SK-N-SH treated with all-trans-retinoic acid at 6 μM for 48 hours (cell line): ENCODE data around the gene ZNF646.

Experiments
- ATAC-seq: fragments of 200-7000 bp; cut with Tn5 transposase; 3 replicates; pipeline ENCODE4 v1.9.1; 2020; ENCODE audit warnings: mild to moderate bottlenecking, moderate library complexity
- ARNTL ChIP-seq: fragments of 450-650 bp; formaldehyde crosslinking; IDR thresholded peaks from 2 replicates; pipeline ENCODE4 v1.5.0; 2020; ENCODE audit warnings: low read depth, mild to moderate bottlenecking, moderate library complexity, borderline replicate concordance
- BACH2 ChIP-seq: fragments of 250-450 bp; sonication (Bioruptor Pico); IDR thresholded peaks from 2 replicates; pipeline ENCODE4 v1.9.0; 2021; ENCODE audit warnings: mild to moderate bottlenecking, borderline replicate concordance
- CSDC2 ChIP-seq: fragments of 250-450 bp; sonication (Bioruptor Pico); IDR thresholded peaks from 2 replicates; pipeline ENCODE4 v1.5.0; 2020; ENCODE audit warnings: mild to moderate bottlenecking, moderate library complexity
- ESRRG ChIP-seq: fragments of 250-450 bp; sonication (Bioruptor Pico); IDR thresholded peaks from 2 replicates; pipeline ENCODE4 v1.6.1; 2021; ENCODE audit warnings: mild to moderate bottlenecking
- GLIS3 ChIP-seq: fragments of 250-450 bp; sonication (Bioruptor Pico); IDR thresholded peaks from 2 replicates; pipeline ENCODE4 v1.5.0; 2020; ENCODE audit warnings: mild to moderate bottlenecking, moderate library complexity
- ISL1 ChIP-seq: fragments of 250-450 bp; sonication (Bioruptor Pico); IDR thresholded peaks from 2 replicates; pipeline ENCODE4 v2.1.2; 2022; ENCODE audit warnings: mild to moderate bottlenecking, moderate library complexity
- OSR1 ChIP-seq: fragments of 250-450 bp; sonication (Bioruptor Pico); IDR thresholded peaks from 2 replicates; pipeline ENCODE4 v1.8.0; 2022; ENCODE audit warnings: moderate library complexity, mild to moderate bottlenecking, inconsistent platforms
- RARB ChIP-seq: fragments of 250-450 bp; sonication (Bioruptor Pico); IDR thresholded peaks from 2 replicates; pipeline ENCODE4 v1.8.0; 2021; ENCODE audit warnings: mild to moderate bottlenecking, moderate library complexity
- TCF4 ChIP-seq: fragments of 250-450 bp; sonication (Bioruptor Pico); IDR thresholded peaks from 2 replicates; pipeline ENCODE4 v1.8.0; 2021; ENCODE audit warnings: mild to moderate bottlenecking, moderate library complexity, borderline replicate concordance
- TOX ChIP-seq: fragments of 250-450 bp; sonication (Bioruptor Pico); IDR thresholded peaks from 2 replicates; pipeline ENCODE4 v1.8.0; 2021; ENCODE audit warnings: mild to moderate bottlenecking, moderate library complexity, borderline replicate concordance
- ZC3H10 ChIP-seq: fragments of 250-450 bp; sonication (Bioruptor Pico); IDR thresholded peaks from 2 replicates; pipeline ENCODE4 v1.5.1; 2021; ENCODE audit warnings: mild to moderate bottlenecking, moderate library complexity
- ZFP30 ChIP-seq: fragments of 450-650 bp; formaldehyde crosslinking; IDR thresholded peaks from 2 replicates; pipeline ENCODE4 v1.5.0; 2022; ENCODE audit warnings: mild to moderate bottlenecking, moderate library complexity
- ZNF565 ChIP-seq: fragments of 450-650 bp; formaldehyde crosslinking; conservative IDR thresholded peaks from 2 replicates; pipeline ENCODE4 v1.5.0; 2020; ENCODE audit warnings: low read depth, mild to moderate bottlenecking, moderate library complexity
- ZNF70 ChIP-seq: fragments of 450-650 bp; formaldehyde crosslinking; IDR thresholded peaks from 2 replicates; pipeline ENCODE4 v1.5.0; 2020; ENCODE audit warnings: mild to moderate bottlenecking, moderate library complexity
- ZNF8 ChIP-seq: fragments of 450-650 bp; formaldehyde crosslinking; IDR thresholded peaks from 2 replicates; pipeline ENCODE4 v1.5.0; 2020; ENCODE audit warnings: mild to moderate bottlenecking, moderate library complexity
- TF ChIP-seq, protein P1 (sequence below): fragments of 250-450 bp; sonication (Bioruptor Pico); IDR thresholded peaks from 2 replicates; pipeline ENCODE4 v1.5.0; 2020; ENCODE audit warnings: mild to moderate bottlenecking, moderate library complexity
- TF ChIP-seq, protein P2 (sequence below): fragments of 250-450 bp; sonication (Bioruptor Pico); IDR thresholded peaks from 2 replicates; pipeline ENCODE4 v1.5.1; 2021; ENCODE audit warnings: mild to moderate bottlenecking, moderate library complexity
- TF ChIP-seq, protein P3 (sequence below): fragments of 250-450 bp; sonication (Bioruptor Pico); IDR thresholded peaks from 2 replicates; pipeline ENCODE4 v1.5.1; 2020; ENCODE audit warnings: low read depth, mild to moderate bottlenecking, moderate library complexity
- TF ChIP-seq, protein P4 (sequence below): fragments of 250-450 bp; sonication (Bioruptor Pico); IDR thresholded peaks from 2 replicates; pipeline ENCODE4 v1.8.0; 2020; ENCODE audit warnings: mild to moderate bottlenecking, moderate library complexity, borderline replicate concordance
- TF ChIP-seq, protein P5 (sequence below): fragments of 250-450 bp; sonication (Bioruptor Pico); IDR thresholded peaks from 2 replicates; pipeline ENCODE4 v1.8.0; 2021; ENCODE audit warnings: low read depth, mild to moderate bottlenecking, moderate library complexity, borderline replicate concordance

Gene ZNF646

DNA sequence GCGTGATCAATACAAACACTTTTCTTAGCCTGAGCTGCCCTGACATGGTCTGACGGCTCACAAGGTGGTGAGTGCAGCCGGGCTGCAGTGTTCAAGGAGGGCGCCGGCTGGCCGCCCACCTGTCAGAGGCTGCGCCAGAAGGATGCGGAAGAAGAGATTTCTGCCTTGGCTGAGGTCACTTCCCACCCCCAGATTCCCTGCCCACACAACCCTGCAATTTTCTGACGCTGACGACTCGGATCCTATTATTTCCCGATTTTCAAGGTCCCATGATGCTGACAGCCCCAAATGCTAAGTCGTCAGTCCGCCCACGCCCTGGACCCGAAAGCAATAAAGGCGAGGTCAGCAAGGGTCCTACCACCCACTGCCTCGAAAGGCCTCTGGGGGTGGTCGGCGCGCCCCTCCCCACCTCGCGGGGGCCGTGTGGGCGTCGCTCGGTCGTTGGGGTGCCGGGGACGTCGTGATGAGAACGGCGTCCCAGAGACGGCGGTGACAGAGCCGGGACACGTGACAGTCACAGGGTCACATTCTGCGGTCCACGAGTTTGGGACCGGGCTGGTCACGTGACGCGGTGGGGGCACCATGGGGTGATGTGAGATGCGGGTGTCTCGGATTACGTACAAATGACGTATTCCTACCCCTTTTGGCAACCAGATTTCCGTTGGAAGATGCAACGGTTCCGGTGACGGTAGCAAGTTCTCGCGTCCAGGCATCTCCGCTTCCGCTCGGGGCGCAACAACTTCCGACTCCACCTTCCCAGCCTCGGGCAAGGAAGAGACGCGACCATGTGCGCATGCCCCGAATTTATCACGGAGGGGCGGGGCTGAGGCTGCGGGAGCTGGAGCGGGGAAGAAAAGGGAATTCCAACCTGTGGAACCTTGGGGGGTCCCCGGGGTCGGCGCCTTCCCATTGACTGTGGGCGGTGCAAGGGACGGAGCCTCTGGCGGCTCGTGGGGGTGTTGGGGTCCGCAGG, 41.2 kb upstream of the ZNF646 start, which contains the start of gene STX4 (continued):
- TF ChIP-seq, protein P1, sequence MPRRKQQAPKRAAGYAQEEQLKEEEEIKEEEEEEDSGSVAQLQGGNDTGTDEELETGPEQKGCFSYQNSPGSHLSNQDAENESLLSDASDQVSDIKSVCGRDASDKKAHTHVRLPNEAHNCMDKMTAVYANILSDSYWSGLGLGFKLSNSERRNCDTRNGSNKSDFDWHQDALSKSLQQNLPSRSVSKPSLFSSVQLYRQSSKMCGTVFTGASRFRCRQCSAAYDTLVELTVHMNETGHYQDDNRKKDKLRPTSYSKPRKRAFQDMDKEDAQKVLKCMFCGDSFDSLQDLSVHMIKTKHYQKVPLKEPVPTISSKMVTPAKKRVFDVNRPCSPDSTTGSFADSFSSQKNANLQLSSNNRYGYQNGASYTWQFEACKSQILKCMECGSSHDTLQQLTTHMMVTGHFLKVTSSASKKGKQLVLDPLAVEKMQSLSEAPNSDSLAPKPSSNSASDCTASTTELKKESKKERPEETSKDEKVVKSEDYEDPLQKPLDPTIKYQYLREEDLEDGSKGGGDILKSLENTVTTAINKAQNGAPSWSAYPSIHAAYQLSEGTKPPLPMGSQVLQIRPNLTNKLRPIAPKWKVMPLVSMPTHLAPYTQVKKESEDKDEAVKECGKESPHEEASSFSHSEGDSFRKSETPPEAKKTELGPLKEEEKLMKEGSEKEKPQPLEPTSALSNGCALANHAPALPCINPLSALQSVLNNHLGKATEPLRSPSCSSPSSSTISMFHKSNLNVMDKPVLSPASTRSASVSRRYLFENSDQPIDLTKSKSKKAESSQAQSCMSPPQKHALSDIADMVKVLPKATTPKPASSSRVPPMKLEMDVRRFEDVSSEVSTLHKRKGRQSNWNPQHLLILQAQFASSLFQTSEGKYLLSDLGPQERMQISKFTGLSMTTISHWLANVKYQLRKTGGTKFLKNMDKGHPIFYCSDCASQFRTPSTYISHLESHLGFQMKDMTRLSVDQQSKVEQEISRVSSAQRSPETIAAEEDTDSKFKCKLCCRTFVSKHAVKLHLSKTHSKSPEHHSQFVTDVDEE (CRISPR knock-in tag): no peak
- TF ChIP-seq, protein P2, sequence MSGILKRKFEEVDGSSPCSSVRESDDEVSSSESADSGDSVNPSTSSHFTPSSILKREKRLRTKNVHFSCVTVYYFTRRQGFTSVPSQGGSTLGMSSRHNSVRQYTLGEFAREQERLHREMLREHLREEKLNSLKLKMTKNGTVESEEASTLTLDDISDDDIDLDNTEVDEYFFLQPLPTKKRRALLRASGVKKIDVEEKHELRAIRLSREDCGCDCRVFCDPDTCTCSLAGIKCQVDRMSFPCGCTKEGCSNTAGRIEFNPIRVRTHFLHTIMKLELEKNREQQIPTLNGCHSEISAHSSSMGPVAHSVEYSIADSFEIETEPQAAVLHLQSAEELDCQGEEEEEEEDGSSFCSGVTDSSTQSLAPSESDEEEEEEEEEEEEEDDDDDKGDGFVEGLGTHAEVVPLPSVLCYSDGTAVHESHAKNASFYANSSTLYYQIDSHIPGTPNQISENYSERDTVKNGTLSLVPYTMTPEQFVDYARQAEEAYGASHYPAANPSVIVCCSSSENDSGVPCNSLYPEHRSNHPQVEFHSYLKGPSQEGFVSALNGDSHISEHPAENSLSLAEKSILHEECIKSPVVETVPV (CRISPR knock-in tag): no peak
- TF ChIP-seq ESRRG (CRISPR knock-in tag): no peak

DNA sequence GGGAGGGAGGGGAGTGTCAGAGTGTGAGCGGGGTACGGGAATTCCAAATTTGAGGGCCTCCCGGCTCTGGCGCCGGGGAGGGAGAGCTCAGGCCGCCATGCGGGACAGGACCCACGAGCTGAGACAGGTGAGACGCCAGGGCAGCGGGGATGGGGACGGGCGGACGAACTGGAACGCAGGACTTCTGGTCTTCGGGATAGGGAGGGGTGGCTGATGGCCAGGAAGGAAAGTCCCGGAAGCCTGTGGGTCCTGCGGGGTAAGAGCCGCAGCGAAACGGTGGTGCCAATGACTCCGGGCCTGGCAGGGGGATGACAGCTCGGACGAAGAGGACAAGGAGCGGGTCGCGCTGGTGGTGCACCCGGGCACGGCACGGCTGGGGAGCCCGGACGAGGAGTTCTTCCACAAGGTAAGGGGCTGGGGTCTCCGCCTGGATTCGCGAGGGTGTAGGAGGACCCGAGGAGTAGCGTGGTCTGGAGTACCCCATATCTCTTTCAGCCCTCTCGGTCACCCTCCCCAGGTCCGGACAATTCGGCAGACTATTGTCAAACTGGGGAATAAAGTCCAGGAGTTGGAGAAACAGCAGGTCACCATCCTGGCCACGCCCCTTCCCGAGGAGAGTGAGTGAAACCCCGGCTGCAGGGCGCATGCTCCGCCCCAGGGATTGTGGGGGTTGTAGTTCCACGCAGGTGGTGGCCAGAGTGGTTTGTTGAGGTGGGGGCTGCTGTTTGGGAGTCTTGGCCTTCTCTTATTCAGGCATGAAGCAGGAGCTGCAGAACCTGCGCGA, 40.3 kb upstream of the ZNF646 start:
- TF ChIP-seq ZNF70 (CRISPR knock-in tag) (no peak), ARNTL (CRISPR knock-in tag) (no peak), OSR1 (no peak), RARB (CRISPR knock-in tag) (no peak), ESRRG (CRISPR knock-in tag) (no peak), ZNF565 (CRISPR knock-in tag) (no peak), ZC3H10 (CRISPR knock-in tag) (no peak), ISL1 (CRISPR knock-in tag) (no peak), TOX (CRISPR knock-in tag) (no peak), CSDC2 (CRISPR knock-in tag) (no peak)
- TF ChIP-seq, protein P3, sequence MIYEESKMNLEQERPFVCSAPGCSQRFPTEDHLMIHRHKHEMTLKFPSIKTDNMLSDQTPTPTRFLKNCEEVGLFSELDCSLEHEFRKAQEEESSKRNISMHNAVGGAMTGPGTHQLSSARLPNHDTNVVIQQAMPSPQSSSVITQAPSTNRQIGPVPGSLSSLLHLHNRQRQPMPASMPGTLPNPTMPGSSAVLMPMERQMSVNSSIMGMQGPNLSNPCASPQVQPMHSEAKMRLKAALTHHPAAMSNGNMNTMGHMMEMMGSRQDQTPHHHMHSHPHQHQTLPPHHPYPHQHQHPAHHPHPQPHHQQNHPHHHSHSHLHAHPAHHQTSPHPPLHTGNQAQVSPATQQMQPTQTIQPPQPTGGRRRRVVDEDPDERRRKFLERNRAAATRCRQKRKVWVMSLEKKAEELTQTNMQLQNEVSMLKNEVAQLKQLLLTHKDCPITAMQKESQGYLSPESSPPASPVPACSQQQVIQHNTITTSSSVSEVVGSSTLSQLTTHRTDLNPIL (CRISPR knock-in tag): no peak
- TF ChIP-seq, protein P4, sequence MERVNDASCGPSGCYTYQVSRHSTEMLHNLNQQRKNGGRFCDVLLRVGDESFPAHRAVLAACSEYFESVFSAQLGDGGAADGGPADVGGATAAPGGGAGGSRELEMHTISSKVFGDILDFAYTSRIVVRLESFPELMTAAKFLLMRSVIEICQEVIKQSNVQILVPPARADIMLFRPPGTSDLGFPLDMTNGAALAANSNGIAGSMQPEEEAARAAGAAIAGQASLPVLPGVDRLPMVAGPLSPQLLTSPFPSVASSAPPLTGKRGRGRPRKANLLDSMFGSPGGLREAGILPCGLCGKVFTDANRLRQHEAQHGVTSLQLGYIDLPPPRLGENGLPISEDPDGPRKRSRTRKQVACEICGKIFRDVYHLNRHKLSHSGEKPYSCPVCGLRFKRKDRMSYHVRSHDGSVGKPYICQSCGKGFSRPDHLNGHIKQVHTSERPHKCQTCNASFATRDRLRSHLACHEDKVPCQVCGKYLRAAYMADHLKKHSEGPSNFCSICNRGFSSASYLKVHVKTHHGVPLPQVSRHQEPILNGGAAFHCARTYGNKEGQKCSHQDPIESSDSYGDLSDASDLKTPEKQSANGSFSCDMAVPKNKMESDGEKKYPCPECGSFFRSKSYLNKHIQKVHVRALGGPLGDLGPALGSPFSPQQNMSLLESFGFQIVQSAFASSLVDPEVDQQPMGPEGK (CRISPR knock-in tag): no peak
- TF ChIP-seq, protein P5, sequence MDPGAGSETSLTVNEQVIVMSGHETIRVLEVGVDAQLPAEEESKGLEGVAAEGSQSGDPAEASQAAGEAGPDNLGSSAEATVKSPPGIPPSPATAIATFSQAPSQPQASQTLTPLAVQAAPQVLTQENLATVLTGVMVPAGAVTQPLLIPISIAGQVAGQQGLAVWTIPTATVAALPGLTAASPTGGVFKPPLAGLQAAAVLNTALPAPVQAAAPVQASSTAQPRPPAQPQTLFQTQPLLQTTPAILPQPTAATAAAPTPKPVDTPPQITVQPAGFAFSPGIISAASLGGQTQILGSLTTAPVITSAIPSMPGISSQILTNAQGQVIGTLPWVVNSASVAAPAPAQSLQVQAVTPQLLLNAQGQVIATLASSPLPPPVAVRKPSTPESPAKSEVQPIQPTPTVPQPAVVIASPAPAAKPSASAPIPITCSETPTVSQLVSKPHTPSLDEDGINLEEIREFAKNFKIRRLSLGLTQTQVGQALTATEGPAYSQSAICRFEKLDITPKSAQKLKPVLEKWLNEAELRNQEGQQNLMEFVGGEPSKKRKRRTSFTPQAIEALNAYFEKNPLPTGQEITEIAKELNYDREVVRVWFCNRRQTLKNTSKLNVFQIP: no peak
- ATAC-seq: peak; percentile 86

DNA sequence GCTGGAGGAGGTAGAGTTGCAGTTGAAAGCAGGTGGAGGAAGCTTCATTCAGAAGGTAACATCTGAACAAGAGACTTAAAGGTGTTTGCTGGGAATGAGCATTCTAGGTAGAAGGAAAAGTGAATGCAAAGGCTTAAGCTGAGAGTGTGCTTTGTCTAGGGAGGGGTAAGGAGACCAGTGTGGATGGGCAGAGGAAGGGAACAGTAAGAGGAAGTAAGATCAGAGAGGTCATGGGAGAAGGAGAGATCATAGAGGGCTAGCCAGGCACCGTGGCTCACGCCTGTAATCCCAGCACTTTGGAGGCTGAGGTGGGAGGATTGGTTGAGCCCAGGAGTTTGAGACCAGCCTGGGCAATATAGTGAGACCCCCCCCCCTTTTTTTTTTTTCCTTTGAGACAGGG, 37.5 kb upstream of the ZNF646 start:
- no peak for ATAC-seq
- TF ChIP-seq, protein P2 (CRISPR knock-in tag): no peak
- TF ChIP-seq, protein P1 (CRISPR knock-in tag): no peak
- TF ChIP-seq GLIS3 (no peak), ESRRG (CRISPR knock-in tag) (no peak), ZFP30 (CRISPR knock-in tag) (no peak), BACH2 (CRISPR knock-in tag) (no peak), ZNF8 (CRISPR knock-in tag) (no peak), TCF4 (CRISPR knock-in tag) (no peak), ZNF565 (CRISPR knock-in tag) (no peak), ISL1 (CRISPR knock-in tag) (no peak), TOX (CRISPR knock-in tag) (no peak)
